GM06990 (cell line): Measurements from ENCODE around the gene TIMM50.

Source experiments
- DNase-seq: peaks from one replicate; pipeline ENCODE4 v3.0.0-alpha.2; 2011; ENCODE audit not compliant: insufficient read length; ENCODE audit errors: extremely low read depth
- H3K27me3 ChIP-seq: replicated peaks from 2 replicates; pipeline ENCODE4 v1.6.0; 2011; ENCODE audit warnings: low read length; ENCODE audit not compliant: control insufficient read depth, insufficient read depth
- H3K36me3 ChIP-seq: 2 replicates; pipeline ENCODE4 v1.5.1; 2011; ENCODE audit warnings: low read length; ENCODE audit not compliant: control insufficient read depth, insufficient read depth
- H3K4me3 ChIP-seq: replicated peaks from 2 replicates; pipeline ENCODE4 v1.5.1; 2011; ENCODE audit warnings: low read depth, mild to moderate bottlenecking, control low read depth, low read length
- TF ChIP-seq, protein P1 (sequence below): IDR thresholded peaks from 2 replicates; pipeline ENCODE4 v1.5.1; 2011; ENCODE audit warnings: low read length, control low read depth, mild to moderate bottlenecking, inconsistent platforms; ENCODE audit not compliant: insufficient read depth, poor library complexity, severe bottlenecking

TIMM50 gene

GRCh38 chr19:39533003-39533512 lies 52.4 kb downstream of the TIMM50 start:
- no peaks in the 10 kb centered on the region for H3K27me3 ChIP-seq
- no peak overlapping the region for H3K4me3 ChIP-seq
- DNase-seq = no peak
- H3K36me3 ChIP-seq = no peaks in the 10 kb centered on the region
- TF ChIP-seq, protein P1, sequence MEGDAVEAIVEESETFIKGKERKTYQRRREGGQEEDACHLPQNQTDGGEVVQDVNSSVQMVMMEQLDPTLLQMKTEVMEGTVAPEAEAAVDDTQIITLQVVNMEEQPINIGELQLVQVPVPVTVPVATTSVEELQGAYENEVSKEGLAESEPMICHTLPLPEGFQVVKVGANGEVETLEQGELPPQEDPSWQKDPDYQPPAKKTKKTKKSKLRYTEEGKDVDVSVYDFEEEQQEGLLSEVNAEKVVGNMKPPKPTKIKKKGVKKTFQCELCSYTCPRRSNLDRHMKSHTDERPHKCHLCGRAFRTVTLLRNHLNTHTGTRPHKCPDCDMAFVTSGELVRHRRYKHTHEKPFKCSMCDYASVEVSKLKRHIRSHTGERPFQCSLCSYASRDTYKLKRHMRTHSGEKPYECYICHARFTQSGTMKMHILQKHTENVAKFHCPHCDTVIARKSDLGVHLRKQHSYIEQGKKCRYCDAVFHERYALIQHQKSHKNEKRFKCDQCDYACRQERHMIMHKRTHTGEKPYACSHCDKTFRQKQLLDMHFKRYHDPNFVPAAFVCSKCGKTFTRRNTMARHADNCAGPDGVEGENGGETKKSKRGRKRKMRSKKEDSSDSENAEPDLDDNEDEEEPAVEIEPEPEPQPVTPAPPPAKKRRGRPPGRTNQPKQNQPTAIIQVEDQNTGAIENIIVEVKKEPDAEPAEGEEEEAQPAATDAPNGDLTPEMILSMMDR = no peak

DNA sequence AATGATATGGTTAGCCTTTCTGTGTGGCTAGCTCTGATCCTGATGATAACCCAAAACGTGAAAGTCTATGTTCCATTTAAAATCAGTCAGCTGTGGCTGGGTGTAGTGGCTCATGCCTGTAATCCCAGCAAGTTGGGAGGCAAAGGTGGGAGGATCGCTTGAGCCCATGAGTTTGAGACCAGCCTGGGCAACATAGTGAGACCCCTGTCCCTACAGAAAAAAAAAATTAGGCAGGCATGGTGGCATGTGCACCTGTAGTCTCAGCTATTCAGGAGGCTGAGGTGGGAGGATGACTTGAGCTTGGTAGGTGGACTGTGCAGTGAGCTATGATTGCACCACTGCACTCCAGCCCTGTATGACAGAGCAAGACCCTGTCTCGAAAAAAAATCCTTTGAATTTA lies 53.2 kb downstream of the TIMM50 start:
- no peak overlapping the region for H3K4me3 ChIP-seq
- TF ChIP-seq, protein P1 = no peak
- DNase-seq = no peak
- no peaks in the 10 kb centered on the region for H3K36me3 ChIP-seq
- H3K27me3 ChIP-seq = no peaks in the 10 kb centered on the region

GRCh38 chr19:39539165-39539517 lies 58.5 kb downstream of the TIMM50 start:
- no peak for DNase-seq
- H3K4me3 ChIP-seq = peak overlapping the region; percentile 78
- TF ChIP-seq, protein P1 = no peak
- no peaks in the 10 kb centered on the region for H3K36me3 ChIP-seq
- H3K27me3 ChIP-seq = no peaks in the 10 kb centered on the region

GRCh38 chr19:39539518-39540332 lies 59.1 kb downstream of the TIMM50 start, which contains the start of gene EID2:
EID2 (minus strand) TSS chr19:39540161; CDS start chr19:39540079, 82 bp downstream.
- no peaks in the 10 kb centered on the region for H3K27me3 ChIP-seq
- H3K4me3 ChIP-seq = peak within 1 kb of the TSS; percentile 78
- TF ChIP-seq, protein P1 = peak; percentile 84
- no peaks in the 10 kb centered on the region for H3K36me3 ChIP-seq
- peak; percentile 90 for DNase-seq

- DNase-seq = no peak
- Histone ChIP-seq H3K36me3 (no peaks in the 10 kb centered on the region), H3K27me3 (no peaks in the 10 kb centered on the region), H3K4me3 (peak overlapping the region; percentile 78)
- TF ChIP-seq, protein P1 = no peak
These were observed 59.7 kb downstream of the TIMM50 start for GRCh38 chr19:39540333-39540673.
